SK-N-SH (cell line): ENCODE measurements around the gene TSC22D2. TPM values are rescaled to one million over a fixed set of nuclear protein-coding genes. Genes with fewer than 3 reads are reported as not detected.

ENCODE experiments used
- CTCF ChIA-PET: fragments of 300-600, 350-600 bp; formaldehyde crosslinking; extraction: SDS; loops from one replicate; lab custom pipeline; 2021; lab: Yijun Ruan, JAX
- POLR2A ChIA-PET: fragments of 350-600 bp; sonication (Branson Sonifier 250); formaldehyde crosslinking; extraction: SDS; loops from one replicate; lab custom pipeline; 2020; ENCODE audit warnings: antibody characterized with exemption, inconsistent platforms; lab: Yijun Ruan, JAX
- DNase-seq: peaks from one replicate; pipeline ENCODE4 v3.0.0; 2012
- H2AFZ ChIP-seq: fragments of 200-600 bp; sonication (generic); 2 replicates; pipeline ENCODE4 v1.8.1; 2016; ENCODE audit warnings: antibody characterized with exemption, mild to moderate bottlenecking, low read depth
- H3F3A ChIP-seq: fragments of 200-600 bp; sonication (generic); replicated peaks from 2 replicates; pipeline ENCODE3; 2016; ENCODE audit warnings: antibody characterized with exemption, mild to moderate bottlenecking; ENCODE audit not compliant: insufficient read depth
- H3K27ac ChIP-seq, 2 experiments: fragments of 200-500 bp in 1 of 2; fragments of 200-600 bp in 1 of 2; sonication (Bioruptor generic) in 1 of 2; sonication (generic), shearing (Covaris generic) in 1 of 2; 2 replicates each; pipeline versions ENCODE4 v1.5.1 to v1.6.1; 2014 to 2016; ENCODE audit warnings: low read depth in 2 of 2, inconsistent platforms in 1 of 2, low read length in 1 of 2, mild to moderate bottlenecking in 1 of 2, mixed read lengths in 1 of 2
- H3K27me3 ChIP-seq: fragments of 200-600 bp; sonication (generic), shearing (Covaris generic); 2 replicates; pipeline ENCODE4 v1.6.1; 2016; ENCODE audit warnings: mixed run types; ENCODE audit not compliant: insufficient read depth
- H3K36me3 ChIP-seq, 2 experiments: fragments of 200-500 bp in 1 of 2; fragments of 200-600 bp in 1 of 2; sonication (Bioruptor generic) in 1 of 2; sonication (generic) in 1 of 2; replicated peaks in 1 of 2; 2 replicates each; pipeline versions ENCODE3 to v1.5.1; 2014 to 2016; ENCODE audit warnings: low read length in 1 of 2, mild to moderate bottlenecking in 1 of 2; ENCODE audit not compliant: insufficient read depth in 2 of 2, control insufficient read depth in 1 of 2
- H3K4me1 ChIP-seq, 2 experiments: fragments of 200-500 bp in 1 of 2; fragments of 200-600 bp in 1 of 2; sonication (Bioruptor generic) in 1 of 2; sonication (generic), shearing (Covaris generic) in 1 of 2; 2 replicates each; pipeline versions ENCODE4 v1.5.1 to v1.6.1; 2014 to 2016; ENCODE audit warnings: low read depth in 1 of 2, low read length in 1 of 2, mixed run types in 1 of 2; ENCODE audit not compliant: insufficient read depth in 2 of 2, control insufficient read depth in 1 of 2
- H3K4me2 ChIP-seq: fragments of 200-600 bp; sonication (generic), shearing (Covaris generic); 2 replicates; pipeline ENCODE4 v1.6.1; 2017; ENCODE audit warnings: mixed run types
- H3K4me3 ChIP-seq, 2 experiments: fragments of 200-500 bp in 1 of 2; fragments of 200-600 bp in 1 of 2; sonication (Bioruptor generic) in 1 of 2; sonication (generic), shearing (Covaris generic) in 1 of 2; 2 replicates each; pipeline versions ENCODE4 v1.5.1 to v1.8.1; 2014 to 2016; ENCODE audit warnings: low read depth in 2 of 2, inconsistent platforms in 1 of 2, low read length in 1 of 2, mild to moderate bottlenecking in 1 of 2, mixed read lengths in 1 of 2, moderate library complexity in 1 of 2
- H3K79me2 ChIP-seq: fragments of 200-600 bp; sonication (generic); 2 replicates; pipeline ENCODE4 v1.8.1; 2017; ENCODE audit warnings: mild to moderate bottlenecking; ENCODE audit not compliant: insufficient read depth
- H3K9ac ChIP-seq: fragments of 200-600 bp; sonication (generic); 2 replicates; pipeline ENCODE4 v1.6.1; 2017; ENCODE audit warnings: mixed run types
- H3K9me2 ChIP-seq: fragments of 200-600 bp; sonication (generic); 2 replicates; pipeline ENCODE4 v1.6.1; 2017; ENCODE audit warnings: mixed run types
- H3K9me3 ChIP-seq: fragments of 200-600 bp; sonication (generic); 2 replicates; pipeline ENCODE4 v1.6.1; 2017; ENCODE audit warnings: mixed run types, mild to moderate bottlenecking, moderate library complexity
- H4K20me1 ChIP-seq: fragments of 200-600 bp; sonication (generic); 2 replicates; pipeline ENCODE4 v1.6.1; 2017; ENCODE audit warnings: mild to moderate bottlenecking, mixed run types; ENCODE audit not compliant: insufficient read depth
- CHD2 ChIP-seq: fragments of 150-350 bp; IDR thresholded peaks from 2 replicates; pipeline ENCODE4 v1.6.1; 2018; ENCODE audit warnings: low read length; ENCODE audit not compliant: partially characterized antibody
- CTCF ChIP-seq: fragments of 200-600 bp; sonication (generic); IDR thresholded peaks from 2 replicates; pipeline ENCODE4 v1.6.1; 2017; ENCODE audit warnings: antibody characterized with exemption, mild to moderate bottlenecking, moderate library complexity
- ELF1 ChIP-seq: IDR thresholded peaks from 2 replicates; pipeline ENCODE4 v1.4.0; 2012
- EP300 ChIP-seq, 2 experiments: IDR thresholded peaks; 2 replicates each; pipeline versions ENCODE4 v1.4.0 to v1.6.1; 2012; ENCODE audit warnings: borderline replicate concordance in 1 of 2, low read depth in 1 of 2, low read length in 1 of 2
- EZH2phosphoT487 ChIP-seq: fragments of 200-600 bp; sonication (generic); IDR thresholded peaks from 2 replicates; pipeline ENCODE4 v1.6.1; 2017; ENCODE audit warnings: low read depth, mixed run types, mild to moderate bottlenecking, antibody characterized with exemption, moderate library complexity, borderline replicate concordance
- FOXJ3 ChIP-seq: sonication (generic); formaldehyde crosslinking; IDR thresholded peaks from 2 replicates; pipeline ENCODE4 v1.5.1; 2020; ENCODE audit warnings: mild to moderate bottlenecking, missing genetic modification reagents
- GATA2 ChIP-seq: sonication (generic); formaldehyde crosslinking; IDR thresholded peaks from 2 replicates; pipeline ENCODE4 v1.5.0; 2020; ENCODE audit warnings: mild to moderate bottlenecking, missing genetic modification reagents
- MEF2A ChIP-seq: IDR thresholded peaks from 2 replicates; pipeline ENCODE4 v1.4.0; 2012; ENCODE audit warnings: low read depth, borderline replicate concordance
- NFIC ChIP-seq: IDR thresholded peaks from 2 replicates; pipeline ENCODE4 v1.4.0; 2012; ENCODE audit warnings: borderline replicate concordance
- RAD21 ChIP-seq: IDR thresholded peaks from 2 replicates; pipeline ENCODE4 v1.6.1; 2012; ENCODE audit warnings: mild to moderate bottlenecking, low read length
- REST ChIP-seq: IDR thresholded peaks from 2 replicates; pipeline ENCODE4 v1.6.1; 2012; ENCODE audit warnings: mild to moderate bottlenecking, low read depth, low read length, moderate library complexity
- SMC3 ChIP-seq: IDR thresholded peaks from 2 replicates; pipeline ENCODE4 v1.6.1; 2012; ENCODE audit warnings: low read depth, low read length, improper control_type of control experiment
- ZBTB33 ChIP-seq: IDR thresholded peaks from 2 replicates; pipeline ENCODE4 v1.4.0; 2012; ENCODE audit warnings: low read depth, borderline replicate concordance
- polyA plus RNA-seq, 3 experiments: library from polyadenylated mRNA; depleted of rRNA; stranded (reverse); fragments of >200 nt; gene quantifications; 2 replicates each; pipeline ENCODE4 v1.2.3, GENCODE V29; 2012

TSC22D2 gene
- polyA plus RNA-seq, 1 of the 3 experiments (the other 2 are of a cell fraction) = 4.8 TPM

GRCh38 chr3:150480877-150481276, 72.8 kb downstream of the TSC22D2 start:
- H3K4me1 ChIP-seq = no peaks in the 10 kb centered on the region
- TF ChIP-seq CHD2 (no peak), RAD21 (no peak), ZBTB33 (no peak), MEF2A (no peak), REST (no peak), GATA2 (CRISPR knock-in tag) (no peak), SMC3 (no peak), NFIC (no peak), ELF1 (no peak), EZH2phosphoT487 (no peak)
- no peak for DNase-seq
- peaks cover 0 to 8% of the 10 kb centered on the region in 2 experiments for H3K36me3 ChIP-seq
- no peaks in the 10 kb centered on the region for H3K9me2 ChIP-seq
- H3K4me3 ChIP-seq = no peak overlapping the region
- H3F3A ChIP-seq = peaks cover 4% of the 10 kb centered on the region
- no peak overlapping the region for H3K9ac ChIP-seq
- CTCF ChIA-PET = interaction anchor here (1.0 to 1.9 kb wide), 2 partner anchors 15 to 71 kb away, joined by 3 to 9 read pairs; no protein-coding TSS in a partner anchor
- H3K27me3 ChIP-seq = no peaks in the 10 kb centered on the region
- H3K4me2 ChIP-seq = no peak overlapping the region
- H2AFZ ChIP-seq = peak overlapping the region; percentile 17; the same call in 1 of the 2 replicates
- no peaks in the 10 kb centered on the region for H3K79me2 ChIP-seq
- no peaks in the 10 kb centered on the region for H4K20me1 ChIP-seq
- no peak overlapping the region for H3K27ac ChIP-seq
- POLR2A ChIA-PET = no interaction called here
- peaks cover 13% of the 10 kb centered on the region for H3K9me3 ChIP-seq

- Histone ChIP-seq H3K36me3 (peaks cover 0 to 9% of the 10 kb centered on the region in 2 experiments), H3K4me1 (no peaks in the 10 kb centered on the region), H3K79me2 (no peaks in the 10 kb centered on the region), H4K20me1 (no peaks in the 10 kb centered on the region), H2AFZ (no peak overlapping the region), H3K4me2 (no peak overlapping the region), H3K9me3 (0 out of 2 replicates have a peak, but pooled peaks cover 6% of the 10 kb centered on the region), H3K4me3 (no peak overlapping the region), H3K9ac (no peak overlapping the region), H3K27ac (no peak overlapping the region), H3K9me2 (no peaks in the 10 kb centered on the region), H3K27me3 (no peaks in the 10 kb centered on the region), H3F3A (no peaks in the 10 kb centered on the region)
- DNase-seq = no peak
- TF ChIP-seq EP300 (IDR thresholded peaks at IDR 0.05; ENCODE audit: borderline replicate concordance in 1 of 2, low read depth in 1 of 2, low read length in 1 of 2) = no peak
- no peak for TF ChIP-seq FOXJ3 (CRISPR knock-in tag)
- no peak for TF ChIP-seq RAD21
- no peak for TF ChIP-seq CHD2
- TF ChIP-seq SMC3 = no peak
- TF ChIP-seq CTCF = no peak
- ChIA-PET CTCF (interaction anchor here (2.0 kb wide), 1 partner anchor 12 kb away, joined by 11 read pairs; no protein-coding TSS in a partner anchor), POLR2A (no interaction called here)
Observed at GRCh38 chr3:150483226-150483625, 75.1 kb downstream of the TSC22D2 start.
